PC-3 (cell line): ENCODE data around the gene MED28. TPM values are rescaled to one million over a fixed set of nuclear protein-coding genes. Genes with fewer than 3 reads are reported as not detected.

Source experiments
- ATAC-seq: fragments of 200-7000 bp; cut with Tn5 transposase; 2 replicates; pipeline ENCODE4 v1.9.1; 2020; ENCODE audit warnings: mild to moderate bottlenecking, moderate library complexity
- BruUV-seq: library from RNA; stranded (reverse); fragments of 400-500 nt; replicated peaks from 2 replicates; lab custom pipeline; 2021; lab: Mats Ljungman, UMichigan
- CTCF ChIA-PET: fragments of 300-600 bp; sonication (Branson Sonifier 250); formaldehyde crosslinking; loops from one replicate; lab custom pipeline; 2022; ENCODE audit warnings: antibody characterized with exemption; lab: Charles Lee
- POLR2A ChIA-PET: fragments of 300-600 bp; sonication (Branson Sonifier 250); formaldehyde crosslinking; loops from one replicate; lab custom pipeline; 2022; ENCODE audit warnings: antibody characterized with exemption; ENCODE audit not compliant: unreplicated experiment; lab: Charles Lee
- DNase-seq: peaks from one replicate; pipeline ENCODE4 v3.0.0-alpha.2; 2015
- H2AFZ ChIP-seq: fragments of 300-600 bp; sonication (generic); 2 replicates; pipeline ENCODE4 v1.6.0; 2016; ENCODE audit warnings: antibody characterized with exemption, low read length
- H3F3A ChIP-seq: fragments of 300-600 bp; sonication (generic); one replicate; pipeline ENCODE4 v1.6.0; 2017; ENCODE audit warnings: antibody characterized with exemption, low read length, control low read depth, mild to moderate bottlenecking; ENCODE audit not compliant: unreplicated experiment
- H3K27ac ChIP-seq: fragments of 300-600 bp; sonication (generic); 2 replicates; pipeline ENCODE4 v1.5.1; 2016; ENCODE audit warnings: mild to moderate bottlenecking, low read length
- H3K27me3 ChIP-seq: fragments of 300-600 bp; sonication (generic); 2 replicates; pipeline ENCODE4 v1.6.1; 2016; ENCODE audit warnings: low read length, mixed read lengths
- H3K36me3 ChIP-seq: fragments of 300-600 bp; sonication (generic); 2 replicates; pipeline ENCODE4 v1.6.1; 2016; ENCODE audit warnings: low read depth, mixed run types, low read length, mixed read lengths
- H3K4me1 ChIP-seq: fragments of 300-600 bp; sonication (generic); 2 replicates; pipeline ENCODE4 v1.5.1; 2016; ENCODE audit warnings: low read length; ENCODE audit not compliant: insufficient read depth
- H3K4me2 ChIP-seq: fragments of 300-600 bp; sonication (generic); 2 replicates; pipeline ENCODE4 v1.6.0; 2016; ENCODE audit warnings: low read length
- H3K4me3 ChIP-seq: fragments of 300-600 bp; sonication (generic); 2 replicates; pipeline ENCODE4 v1.5.1; 2016; ENCODE audit warnings: mild to moderate bottlenecking, low read length, mixed read lengths
- H3K79me2 ChIP-seq: fragments of 300-600 bp; sonication (generic); 2 replicates; pipeline ENCODE4 v1.6.1; 2017; ENCODE audit warnings: low read length, mixed read lengths
- H3K9ac ChIP-seq: fragments of 300-600 bp; sonication (generic); 2 replicates; pipeline ENCODE4 v1.6.0; 2016; ENCODE audit warnings: mild to moderate bottlenecking, low read length
- H3K9me2 ChIP-seq: fragments of 300-600 bp; sonication (generic); replicated peaks from 2 replicates; pipeline ENCODE4 v1.6.1; 2016; ENCODE audit warnings: mixed run types, low read length, mixed read lengths
- H3K9me3 ChIP-seq: fragments of 300-600 bp; sonication (generic); 2 replicates; pipeline ENCODE4 v1.6.1; 2016; ENCODE audit warnings: low read length, mixed read lengths
- H4K20me1 ChIP-seq: fragments of 300-600 bp; sonication (generic); 2 replicates; pipeline ENCODE4 v1.6.1; 2016; ENCODE audit warnings: low read length, mixed read lengths
- CTCF ChIP-seq: fragments of 300-600 bp; sonication (generic); conservative IDR thresholded peaks from 2 replicates; pipeline ENCODE4 v1.5.1; 2017; ENCODE audit warnings: antibody characterized with exemption, low read depth, mild to moderate bottlenecking, low read length
- EZH2 ChIP-seq: fragments of 300-600 bp; sonication (generic); IDR thresholded peaks from one replicate; pipeline ENCODE4 v1.6.1; 2017; ENCODE audit warnings: antibody characterized with exemption, mild to moderate bottlenecking, low read length; ENCODE audit not compliant: unreplicated experiment
- EZH2phosphoT487 ChIP-seq: fragments of 300-600 bp; sonication (generic); IDR thresholded peaks from 2 replicates; pipeline ENCODE4 v1.6.1; 2018; ENCODE audit warnings: mild to moderate bottlenecking, antibody characterized with exemption, low read length, borderline replicate concordance
- intact Hi-C: fragments of 100-400 bp; cut with micrococcal nuclease; formaldehyde crosslinking; loops from 2 replicates; pipeline ENCODE4 v1.9.0; 2023
- total RNA-seq: library from RNA; depleted of rRNA; stranded (reverse); fragments of >200 nt; gene quantifications from 2 replicates; pipeline ENCODE4 v1.2.3, GENCODE V29; 2014

Gene MED28
- total RNA-seq, 1 experiment from 2014 or later = 4.4 TPM

- no peaks in the 10 kb centered on the region for H4K20me1 ChIP-seq
- no peak overlapping the region for H2AFZ ChIP-seq
- intact Hi-C loops = no loop called here
- H3K4me1 ChIP-seq = no peaks in the 10 kb centered on the region
- ATAC-seq (no peak), DNase-seq (no peak)
- H3K4me3 ChIP-seq = no peak overlapping the region
- H3K9me3 ChIP-seq = no peaks in the 10 kb centered on the region
- POLR2A ChIA-PET = no interaction called here
- no peak overlapping the region for H3K4me2 ChIP-seq
- no peaks in the 10 kb centered on the region for H3K9me2 ChIP-seq
- H3K36me3 ChIP-seq = peaks cover 3% of the 10 kb centered on the region; the same call in 1 of the 2 replicates
- no peaks in the 10 kb centered on the region for H3K79me2 ChIP-seq
- no TSS peak for BruUV-seq
- CTCF ChIA-PET = no interaction called here
- no peaks in the 10 kb centered on the region for H3F3A ChIP-seq
- H3K9ac ChIP-seq = no peak overlapping the region
- TF ChIP-seq CTCF (no peak), EZH2phosphoT487 (no peak), EZH2 (no peak)
- H3K27ac ChIP-seq = no peak overlapping the region
- no peaks in the 10 kb centered on the region for H3K27me3 ChIP-seq
Measured at GRCh38 chr4:17605236-17605635, 9.2 kb upstream of the MED28 start.

GRCh38 chr4:17613761-17614415, 553 bp upstream of the MED28 start:
- POLR2A ChIA-PET = interaction anchor here (0.5 to 0.6 kb wide), 2 partner anchors 183 to 238 kb away, joined by 3 to 4 read pairs; no protein-coding TSS in a partner anchor
- H3F3A ChIP-seq = no peaks in the 10 kb centered on the region
- CTCF ChIA-PET = no interaction called here
- H2AFZ ChIP-seq = peak overlapping the region; percentile 83
- peak; percentile 84 for ATAC-seq
- H4K20me1 ChIP-seq = peaks cover 12% of the 10 kb centered on the region
- H3K36me3 ChIP-seq = no peaks in the 10 kb centered on the region; the same call in none of the 2 replicates
- TF ChIP-seq EZH2 (no peak), EZH2phosphoT487 (no peak), CTCF (no peak)
- H3K9ac ChIP-seq = peak overlapping the region; percentile 92
- H3K9me3 ChIP-seq = no peaks in the 10 kb centered on the region
- peak overlapping the region; percentile 98 for H3K4me3 ChIP-seq
- peak overlapping the region; percentile 85 for H3K27ac ChIP-seq
- DNase-seq = peak; percentile 77
- peak overlapping the region; percentile 86 for H3K4me2 ChIP-seq
- TSS peak; percentile 96 for BruUV-seq
- intact Hi-C loops = loop anchor here (2.0 to 5.0 kb wide), 2 partner anchors 37 to 193 kb away; partner anchors contain the start of gene LAP3
- H3K79me2 ChIP-seq = peaks cover 44% of the 10 kb centered on the region
- H3K4me1 ChIP-seq = peaks cover 7% of the 10 kb centered on the region
- H3K27me3 ChIP-seq = no peaks in the 10 kb centered on the region
- no peaks in the 10 kb centered on the region for H3K9me2 ChIP-seq

GRCh38 chr4:17616283-17616682, 1.8 kb downstream of the MED28 start:
- Histone ChIP-seq H3K9me2 (no peaks in the 10 kb centered on the region), H3K9me3 (no peaks in the 10 kb centered on the region), H3K4me1 (peaks cover 12% of the 10 kb centered on the region), H3K9ac (no peak overlapping the region), H3K4me2 (peak overlapping the region; percentile 86), H3K27me3 (no peaks in the 10 kb centered on the region), H3K4me3 (peak overlapping the region; percentile 38; the same call in 1 of the 2 replicates), H3K79me2 (peaks cover 54% of the 10 kb centered on the region), H3K36me3 (peaks cover 7% of the 10 kb centered on the region), H3K27ac (no peak overlapping the region), H3F3A (no peaks in the 10 kb centered on the region), H2AFZ (no peak overlapping the region), H4K20me1 (peaks cover 21% of the 10 kb centered on the region)
- BruUV-seq = TSS peak; percentile 12
- ChIA-PET CTCF (no interaction called here), POLR2A (no interaction called here)
- ATAC-seq (no peak), DNase-seq (no peak)
- TF ChIP-seq EZH2phosphoT487 = no peak
- no peak for TF ChIP-seq EZH2
- no peak for TF ChIP-seq CTCF
- intact Hi-C loops = no loop called here
